Nasal cavity respiratory epithelium epithelial cell of viscerocranial mucosa (primary cell): ENCODE results near the gene TENT4A. TPM values are rescaled to one million over a fixed set of nuclear protein-coding genes. Genes with fewer than 3 reads are reported as not detected.

Source experiments
- total RNA-seq: library from RNA; depleted of rRNA; stranded (reverse); fragments of >200 nt; gene quantifications from 2 replicates; pipeline ENCODE4 v1.2.3, GENCODE V29; 2014

TENT4A gene
- 8.5 and 17.7 TPM in 2 replicates for total RNA-seq

GRCh38 chr5:6713274-6714225 lies at the start of gene TENT4A:
Gene TENT4A, plus strand, starts transcription at chr5:6713432. Its CDS starts 552 bp downstream, at chr5:6713984.

Other genes starting within 250 kb of the TENT4A start
- gene NSUN2, start 80.4 kb upstream of the TENT4A start, total RNA-seq, result 68.0 and 116 TPM in 2 replicates
- gene SRD5A1, start 80.0 kb upstream of the TENT4A start, total RNA-seq, result 16.7 and 40.2 TPM in 2 replicates